HG03066 (cell line): ENCODE results near the gene ETV2.

Experiments
- ATAC-seq: cut with Tn5 transposase; IDR thresholded peaks from one replicate; pipeline ENCODE4 v1.9.1; 2021; ENCODE audit warnings: low read depth; ENCODE audit not compliant: unreplicated experiment

ETV2 gene

DNA sequence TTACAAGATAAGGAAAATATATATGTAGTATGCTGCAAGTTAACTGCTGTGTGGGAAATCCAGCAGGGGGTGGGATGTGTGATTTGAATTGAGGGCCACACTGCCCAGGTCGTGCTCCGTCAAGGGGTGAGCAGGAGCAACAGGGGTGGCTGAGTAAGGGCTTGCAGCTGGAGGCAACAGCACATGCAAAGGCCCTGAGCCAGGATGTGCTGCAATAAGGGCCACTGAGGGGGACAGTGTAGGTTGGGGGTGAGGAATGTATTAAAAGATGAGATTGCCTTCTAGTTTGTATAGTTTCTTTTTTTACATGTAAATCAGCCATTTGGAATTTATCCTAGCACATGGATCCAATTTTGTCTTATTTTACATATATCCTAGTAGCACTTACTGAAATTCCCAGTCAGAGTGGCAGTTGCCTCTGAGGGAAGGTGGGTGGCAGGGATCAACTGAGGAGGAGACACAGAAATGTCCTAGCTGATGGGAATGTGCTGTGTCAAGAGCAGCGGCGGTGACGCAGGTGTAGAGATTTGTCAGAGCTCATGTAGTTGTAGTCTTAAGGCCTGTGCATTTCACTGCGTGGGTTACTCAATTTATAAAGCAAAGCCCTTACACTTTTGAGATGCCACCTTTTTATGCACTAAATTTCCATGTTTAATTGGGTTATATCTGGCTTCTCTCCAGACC lies 18.1 kb upstream of the ETV2 start:
- no peak for ATAC-seq

DNA sequence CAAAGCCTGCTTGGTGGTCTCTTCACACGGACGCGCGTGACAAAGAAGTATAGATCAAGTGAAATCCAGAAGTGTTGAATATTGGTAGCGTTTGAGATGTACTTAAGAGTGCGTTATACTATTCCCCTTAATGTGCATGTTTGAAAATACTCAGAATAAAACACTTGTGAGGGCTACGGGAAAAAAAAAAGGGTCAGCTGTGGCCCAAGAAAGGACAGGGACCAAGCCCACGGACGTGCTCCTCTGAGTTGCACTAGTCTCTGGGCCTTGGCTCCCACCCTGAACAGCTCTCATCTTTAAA lies 13.3 kb upstream of the ETV2 start:
- ATAC-seq = no peak

DNA sequence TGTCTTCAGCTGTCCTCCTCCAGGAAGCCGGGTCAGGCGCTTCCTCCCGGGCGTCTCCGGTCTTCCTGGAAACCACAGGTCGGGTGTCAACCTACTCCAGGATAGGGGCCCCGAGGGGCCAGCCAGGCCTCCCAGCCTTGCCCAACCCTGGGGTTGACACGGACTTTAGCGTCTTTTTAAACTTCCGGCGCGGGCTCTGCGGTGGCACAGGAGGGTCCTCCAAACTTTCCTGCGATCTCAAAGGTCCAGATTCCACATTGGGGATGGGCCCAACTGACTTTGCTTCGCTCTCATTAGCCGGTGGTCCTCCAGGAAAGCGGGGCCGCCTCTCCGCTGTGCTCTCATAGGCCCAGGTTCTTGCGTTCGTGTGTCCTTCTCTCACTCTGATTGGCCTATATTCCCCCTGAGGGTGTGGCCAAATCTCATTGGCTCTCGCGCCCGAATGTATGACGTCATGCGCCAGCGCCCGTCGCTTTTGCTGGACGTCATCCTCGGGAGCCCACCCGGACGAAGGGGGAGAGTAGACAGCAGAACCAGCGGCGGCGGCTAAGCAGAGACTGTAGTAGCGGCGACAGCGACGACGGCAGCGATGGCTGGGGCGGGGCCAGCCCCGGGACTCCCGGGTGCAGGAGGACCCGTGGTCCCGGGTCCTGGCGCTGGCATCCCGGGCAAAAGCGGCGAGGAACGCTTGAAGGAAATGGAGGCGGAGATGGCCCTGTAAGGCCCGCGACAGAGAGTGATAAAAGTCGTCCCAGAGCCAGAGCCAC lies 12.8 kb upstream of the ETV2 start, which contains the start of gene RBM42:
TSS of gene RBM42 (plus strand) at position 472 of the 767 bp plus-strand sequence. CDS start at position 590, 118 bp downstream.
- ATAC-seq = peak; percentile 95

DNA sequence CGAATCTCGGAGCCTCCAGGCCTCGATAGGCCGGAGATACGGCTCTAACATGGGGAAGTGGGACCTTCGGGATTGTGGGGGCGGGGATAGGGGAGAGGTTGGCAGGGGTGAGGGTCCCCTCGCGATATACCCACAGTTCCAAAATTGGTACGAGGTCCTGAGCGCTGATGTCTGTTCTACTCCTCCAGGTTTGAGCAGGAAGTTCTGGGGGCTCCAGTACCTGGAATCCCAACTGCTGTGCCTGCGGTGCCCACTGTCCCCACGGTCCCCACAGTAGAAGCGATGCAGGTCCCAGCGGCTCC lies 12.3 kb upstream of the ETV2 start:
- no peak for ATAC-seq

DNA sequence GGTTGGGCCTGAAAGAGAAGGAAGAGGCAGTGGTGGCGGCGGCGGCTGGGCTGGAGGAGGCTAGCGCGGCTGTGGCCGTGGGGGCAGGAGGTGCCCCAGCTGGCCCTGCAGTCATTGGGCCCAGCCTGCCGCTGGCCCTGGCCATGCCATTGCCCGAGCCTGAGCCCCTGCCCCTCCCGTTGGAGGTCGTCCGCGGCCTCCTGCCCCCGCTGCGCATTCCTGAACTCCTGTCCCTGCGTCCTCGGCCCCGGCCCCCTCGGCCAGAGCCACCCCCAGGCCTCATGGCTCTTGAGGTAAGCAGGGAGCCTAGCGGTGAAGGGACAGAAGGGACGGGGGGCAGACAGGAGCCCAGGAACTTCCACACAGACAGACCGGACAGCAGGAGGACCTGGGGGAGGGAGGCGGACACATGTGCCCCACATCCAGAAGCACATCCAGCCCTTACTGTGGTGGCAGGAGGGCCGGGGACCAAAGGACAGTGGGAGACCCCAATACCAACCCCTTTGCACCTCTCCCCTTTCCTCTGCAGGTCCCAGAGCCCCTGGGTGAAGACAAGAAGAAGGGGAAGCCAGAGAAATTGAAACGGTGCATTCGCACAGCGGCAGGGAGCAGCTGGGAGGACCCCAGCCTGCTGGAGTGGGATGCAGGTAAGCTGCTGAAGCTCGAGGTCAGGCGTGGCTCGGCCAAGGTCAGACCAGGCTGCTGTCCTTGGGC lies 7.7 kb upstream of the ETV2 start:
- ATAC-seq = no peak

DNA sequence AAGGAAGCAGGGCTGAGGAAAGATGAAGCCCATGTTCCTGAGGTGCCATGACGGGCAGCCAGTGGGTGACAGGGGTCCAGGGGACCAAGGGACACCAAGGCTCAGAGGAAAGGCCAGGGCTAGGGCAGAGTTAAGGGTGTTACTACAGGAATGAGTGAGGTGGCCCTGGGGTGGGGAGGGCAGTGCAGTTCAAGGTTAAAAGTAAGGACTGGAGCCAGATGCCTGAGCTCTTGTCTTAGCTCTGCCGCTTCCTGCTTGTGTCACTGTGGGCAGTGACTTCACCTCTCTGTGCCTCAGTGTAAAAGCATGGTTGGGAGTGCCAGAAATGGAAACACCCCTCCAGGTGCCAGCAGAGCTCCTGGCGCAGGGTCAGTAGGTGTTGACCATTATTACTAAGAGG lies 4.9 kb upstream of the ETV2 start:
- ATAC-seq = no peak

DNA sequence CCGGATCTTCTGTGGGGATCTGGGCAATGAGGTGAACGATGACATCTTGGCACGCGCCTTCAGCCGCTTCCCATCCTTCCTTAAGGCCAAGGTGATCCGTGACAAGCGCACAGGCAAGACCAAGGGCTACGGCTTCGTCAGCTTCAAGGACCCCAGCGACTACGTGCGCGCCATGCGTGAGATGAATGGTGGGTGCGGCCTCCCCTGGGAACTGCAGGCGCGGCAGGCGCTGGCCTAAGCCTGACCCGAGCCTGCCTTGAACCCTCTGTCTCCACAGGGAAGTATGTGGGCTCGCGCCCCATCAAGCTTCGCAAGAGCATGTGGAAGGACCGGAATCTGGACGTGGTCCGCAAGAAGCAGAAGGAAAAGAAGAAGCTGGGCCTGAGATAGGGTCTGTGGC lies 4.4 kb upstream of the ETV2 start:
- no peak for ATAC-seq

DNA sequence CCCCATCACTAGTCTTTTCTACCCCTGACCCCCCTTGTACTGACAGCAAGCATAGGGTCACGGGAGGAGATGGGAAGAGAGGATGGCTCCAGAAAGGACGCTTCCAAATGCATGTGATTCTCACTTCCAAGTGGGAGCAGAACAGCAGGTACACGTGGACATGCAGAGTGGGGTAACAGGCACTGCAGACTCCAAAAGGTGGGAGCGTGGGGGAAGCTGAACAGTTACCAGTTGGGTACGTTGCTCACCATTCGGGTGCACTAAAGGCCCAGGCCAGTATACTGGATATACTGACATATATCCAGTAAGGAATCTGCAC lies 2.3 kb upstream of the ETV2 start:
- ATAC-seq = no peak

DNA sequence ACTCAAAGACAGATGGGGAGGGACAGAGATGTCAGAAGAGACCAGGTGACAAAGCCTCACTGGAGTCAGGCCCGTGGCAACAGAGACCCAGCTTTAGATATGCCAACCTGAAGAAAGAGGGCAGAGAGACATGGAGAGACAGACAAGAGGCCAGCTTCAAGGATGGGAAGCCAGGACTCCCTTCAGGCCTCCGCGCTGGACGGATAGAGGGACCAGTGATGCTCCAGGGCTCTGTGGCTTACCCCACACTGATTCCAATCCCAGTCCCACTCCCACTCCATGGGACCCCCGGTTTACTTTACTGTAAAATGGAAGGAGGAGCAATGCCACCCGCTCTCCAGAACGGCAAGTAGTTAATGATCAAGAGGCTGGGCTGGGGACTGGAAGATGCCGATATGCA lies 1.7 kb upstream of the ETV2 start:
- ATAC-seq = no peak

DNA sequence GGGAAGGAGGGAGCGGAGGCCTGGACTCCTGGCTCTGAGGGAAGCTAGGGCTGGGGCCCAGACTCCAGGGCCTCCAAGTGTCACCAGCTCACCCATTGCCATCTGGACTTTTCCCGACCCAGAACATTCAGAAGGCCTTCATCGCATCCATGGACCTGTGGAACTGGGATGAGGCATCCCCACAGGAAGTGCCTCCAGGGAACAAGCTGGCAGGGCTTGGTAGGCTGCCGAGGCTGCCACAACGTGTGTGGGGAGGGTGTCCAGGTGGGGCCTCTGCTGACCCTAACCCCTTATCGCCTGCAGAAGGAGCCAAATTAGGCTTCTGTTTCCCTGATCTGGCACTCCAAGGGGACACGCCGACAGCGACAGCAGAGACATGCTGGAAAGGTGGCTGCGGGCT lies 767 bp downstream of the ETV2 start:
- no peak for ATAC-seq

DNA sequence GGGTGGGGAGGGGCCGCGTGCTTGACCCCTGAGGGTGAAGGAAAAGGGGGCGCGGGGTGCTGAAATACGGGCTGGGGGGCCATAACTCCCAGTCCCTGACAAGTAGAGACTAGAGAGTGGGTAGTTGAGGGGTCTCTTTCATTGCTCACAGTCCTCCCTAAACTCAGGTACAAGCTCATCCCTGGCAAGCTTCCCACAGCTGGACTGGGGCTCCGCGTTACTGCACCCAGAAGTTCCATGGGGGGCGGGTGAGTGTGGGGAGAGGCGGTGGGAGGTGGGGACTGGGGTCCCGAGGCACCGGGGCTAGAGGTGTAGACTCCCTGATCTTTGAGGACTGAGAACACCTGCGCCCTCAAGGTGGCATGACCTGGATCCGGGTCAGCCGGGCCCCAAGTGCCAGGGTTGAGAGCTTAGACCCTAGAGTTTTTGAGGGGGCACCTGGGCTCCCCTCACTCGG lies 1.3 kb downstream of the ETV2 start:
- no peak for ATAC-seq

DNA sequence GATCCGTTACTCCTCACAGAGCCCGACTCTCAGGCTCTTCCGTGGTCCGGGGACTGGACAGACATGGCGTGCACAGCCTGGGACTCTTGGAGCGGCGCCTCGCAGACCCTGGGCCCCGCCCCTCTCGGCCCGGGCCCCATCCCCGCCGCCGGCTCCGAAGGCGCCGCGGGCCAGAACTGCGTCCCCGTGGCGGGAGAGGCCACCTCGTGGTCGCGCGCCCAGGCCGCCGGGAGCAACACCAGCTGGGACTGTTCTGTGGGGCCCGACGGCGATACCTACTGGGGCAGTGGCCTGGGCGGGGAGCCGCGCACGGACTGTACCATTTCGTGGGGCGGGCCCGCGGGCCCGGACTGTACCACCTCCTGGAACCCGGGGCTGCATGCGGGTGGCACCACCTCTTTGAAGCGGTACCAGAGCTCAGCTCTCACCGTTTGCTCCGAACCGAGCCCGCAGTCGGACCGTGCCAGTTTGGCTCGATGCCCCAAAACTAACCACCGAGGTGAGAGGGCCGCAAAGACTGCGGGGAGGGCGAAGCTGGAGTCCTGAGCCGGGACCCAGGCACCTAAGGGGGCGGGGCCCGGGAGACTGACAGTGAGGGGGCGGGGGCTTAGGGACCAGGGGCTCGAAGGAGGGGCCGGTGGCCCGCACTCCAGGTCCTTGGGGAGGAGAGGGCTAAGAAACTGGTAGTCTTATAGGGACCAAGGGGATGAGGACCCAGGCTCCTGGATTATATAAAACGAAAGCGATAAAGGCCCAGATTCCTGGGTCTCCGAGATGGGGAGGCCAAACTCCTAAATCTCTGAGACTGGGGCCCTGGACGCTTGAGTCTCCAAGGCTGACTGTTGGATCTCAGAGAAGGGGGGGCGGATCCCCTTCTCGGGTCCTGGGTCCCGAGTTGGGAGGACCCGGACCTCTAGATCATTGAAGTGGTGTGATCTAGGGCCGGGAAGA lies 2.0 kb downstream of the ETV2 start:
- ATAC-seq = no peak

DNA sequence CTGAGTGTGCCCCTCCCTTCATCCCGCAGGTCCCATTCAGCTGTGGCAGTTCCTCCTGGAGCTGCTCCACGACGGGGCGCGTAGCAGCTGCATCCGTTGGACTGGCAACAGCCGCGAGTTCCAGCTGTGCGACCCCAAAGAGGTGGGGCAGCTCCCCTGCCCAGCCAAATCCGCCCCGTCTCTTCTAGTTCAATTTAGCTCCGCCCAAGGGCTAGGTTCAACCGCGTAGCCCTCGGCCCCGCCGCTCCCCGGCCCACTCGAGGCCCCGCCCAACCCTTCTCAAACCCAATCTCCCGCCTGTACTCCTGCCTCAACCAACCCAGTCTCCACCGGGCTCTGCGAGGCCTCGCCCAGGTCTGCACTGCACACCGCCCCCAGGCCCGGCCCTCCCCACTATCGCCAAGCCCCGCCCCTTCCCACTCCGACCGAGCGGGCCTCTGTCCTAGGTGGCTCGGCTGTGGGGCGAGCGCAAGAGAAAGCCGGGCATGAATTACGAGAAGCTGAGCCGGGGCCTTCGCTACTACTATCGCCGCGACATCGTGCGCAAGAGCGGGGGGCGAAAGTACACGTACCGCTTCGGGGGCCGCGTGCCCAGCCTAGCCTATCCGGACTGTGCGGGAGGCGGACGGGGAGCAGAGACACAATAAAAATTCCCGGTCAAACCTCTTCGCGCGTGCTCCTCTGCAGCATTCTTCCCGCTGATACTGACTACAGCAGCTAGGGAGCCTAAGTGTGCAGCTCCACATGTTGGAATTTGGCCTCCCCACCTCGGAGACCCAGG lies 2.9 kb downstream of the ETV2 start:
- ATAC-seq = peak; percentile 60

DNA sequence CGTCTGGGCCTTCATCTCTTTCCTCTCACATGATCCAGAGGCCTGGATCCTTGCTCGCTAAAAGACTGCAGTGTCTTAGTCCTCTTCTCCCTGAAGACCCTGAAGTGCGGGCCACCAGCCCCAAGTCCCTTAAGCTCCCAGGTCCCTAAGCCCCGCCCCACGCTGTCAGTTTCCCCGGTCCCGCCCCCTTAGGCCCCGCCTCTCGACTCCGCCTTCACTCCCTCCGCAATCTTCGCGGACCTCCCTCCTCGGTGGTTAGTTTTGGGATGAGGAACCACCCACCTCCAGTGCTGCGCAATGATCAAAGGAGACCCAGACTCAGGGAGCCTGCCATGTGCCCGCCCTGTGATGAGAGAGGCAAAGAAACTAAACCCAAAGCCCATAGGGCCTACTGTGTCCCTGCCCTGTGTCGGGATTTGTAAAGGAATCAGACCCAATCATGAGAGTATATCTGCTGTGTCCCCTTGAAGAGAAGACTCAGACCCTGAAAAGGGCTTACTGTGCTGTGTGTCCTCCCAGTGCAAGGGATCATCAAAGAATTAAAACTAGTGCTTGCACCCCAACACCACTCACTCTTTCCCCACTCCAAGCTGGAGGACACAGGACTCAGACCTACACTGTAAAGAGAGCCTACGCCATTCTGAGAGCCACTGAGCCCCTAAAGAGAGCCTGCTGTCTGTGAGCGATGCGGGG lies 3.6 kb downstream of the ETV2 start:
- ATAC-seq = no peak

DNA sequence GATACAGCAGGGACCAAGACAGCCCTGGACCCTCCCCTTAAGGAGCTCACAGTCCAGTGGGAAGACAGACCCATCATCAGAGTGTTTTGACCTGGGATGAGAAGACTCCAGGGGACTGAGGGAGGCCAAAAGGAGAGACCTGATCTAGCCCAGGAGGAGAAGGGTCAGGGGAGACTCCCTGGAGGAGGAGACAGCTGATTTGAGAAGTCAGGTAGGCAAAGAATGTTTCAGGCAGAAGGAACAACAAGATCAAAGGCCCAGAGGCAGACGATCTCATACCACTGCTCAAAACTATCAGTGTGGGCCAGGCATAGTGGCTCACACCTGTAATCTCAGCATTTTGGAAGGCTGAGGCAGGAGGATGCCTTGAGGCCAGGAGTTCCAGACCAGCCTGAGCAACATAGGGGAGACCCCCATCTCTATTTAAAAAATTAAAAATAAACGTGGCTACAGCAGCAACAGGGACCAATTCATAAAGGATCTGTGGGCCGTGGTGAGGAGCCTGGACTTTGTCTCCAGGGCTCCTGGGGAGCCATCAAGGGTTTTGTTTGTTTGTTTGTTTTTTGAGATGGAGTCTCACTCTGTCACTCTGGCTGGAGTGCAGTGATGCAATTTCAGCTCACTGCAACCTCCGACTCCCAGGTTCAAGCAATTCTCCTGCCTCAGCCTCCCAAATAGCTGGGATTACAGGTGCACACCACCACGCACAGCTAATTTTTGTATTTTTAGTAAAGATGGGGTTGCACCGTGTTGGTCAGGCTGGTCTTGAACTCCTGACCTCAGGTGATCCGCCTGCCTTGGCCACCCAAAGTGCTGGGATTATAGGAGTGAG lies 4.4 kb downstream of the ETV2 start:
- ATAC-seq = no peak

DNA sequence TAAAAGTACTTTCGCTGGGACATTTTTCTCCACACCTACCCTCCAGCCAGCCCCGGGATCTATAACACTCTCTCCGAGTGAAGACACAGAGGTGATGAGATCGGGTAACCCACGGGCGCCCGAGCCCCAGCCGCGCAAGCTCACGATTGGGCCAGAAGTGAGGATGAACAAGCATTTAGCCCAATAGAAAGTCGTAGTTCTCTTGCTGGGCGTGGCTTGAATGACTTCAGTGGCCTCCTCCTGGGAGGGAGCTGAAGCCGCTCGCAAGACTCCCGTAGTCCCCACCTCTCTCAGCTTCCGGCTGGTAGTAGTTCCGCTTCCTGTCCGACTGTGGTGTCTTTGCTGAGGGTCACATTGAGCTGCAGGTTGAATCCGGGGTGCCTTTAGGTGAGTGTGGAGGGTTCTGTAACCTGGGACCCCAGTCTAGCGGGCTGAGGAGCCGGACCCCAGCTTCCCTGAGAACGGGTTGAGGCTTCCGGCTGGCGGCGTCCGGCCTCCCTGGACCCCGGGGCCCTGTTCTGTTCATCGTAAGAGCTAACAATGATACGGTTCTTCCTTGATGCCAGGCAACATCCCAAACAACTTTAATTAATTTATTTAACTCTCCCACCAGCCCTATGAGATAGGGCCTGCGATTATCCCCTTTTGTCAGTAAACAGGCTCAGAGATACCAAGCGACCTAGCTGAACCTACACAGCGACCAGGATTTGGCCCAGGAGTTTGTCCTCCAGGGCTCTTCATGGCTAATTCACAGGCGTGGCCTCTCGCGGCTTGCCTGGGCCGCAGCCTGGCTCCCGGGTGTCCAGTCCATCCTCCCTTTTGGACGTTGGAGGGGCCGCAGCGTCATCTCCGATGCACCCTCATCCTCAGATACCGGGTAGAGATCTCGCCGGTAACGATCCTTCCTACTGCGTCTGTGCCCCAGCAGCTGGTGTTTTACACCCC lies 6.7 kb downstream of the ETV2 start, which contains the start of gene COX6B1:
TSS of gene COX6B1 (plus strand) at position 307 of the 945 bp plus-strand sequence. CDS start 2,921 bp downstream, outside the sequence.
- ATAC-seq = peak; percentile 54

DNA sequence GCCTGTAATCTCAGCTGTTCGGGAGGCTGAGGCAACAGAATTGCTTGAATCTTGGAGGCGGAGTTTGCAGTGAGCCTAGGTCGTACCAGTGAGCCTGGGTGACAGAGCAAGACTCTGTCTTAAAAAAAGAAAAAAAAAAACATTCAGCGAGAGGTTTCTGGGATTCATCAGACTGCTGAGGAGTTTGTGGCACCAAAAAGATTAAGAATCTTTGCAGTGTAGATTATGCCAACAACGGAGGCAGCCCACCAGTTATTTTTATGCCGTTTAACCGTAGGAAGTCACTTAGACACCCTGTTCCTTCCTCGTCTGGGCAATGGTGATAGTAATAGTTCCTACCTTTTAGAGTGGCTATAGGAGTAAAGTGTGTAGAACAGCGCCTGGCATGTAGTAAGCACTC lies 9.0 kb downstream of the ETV2 start:
- no peak for ATAC-seq
